Inflammatory macrophage treated with lipopolysaccharide for 1 hour (primary cell): ENCODE data around the gene NXPH4.

Source experiments
- DNase-seq, 2 donors: peaks; one replicate each; pipeline ENCODE4 v3.0.0-alpha.2; 2020 to 2022

Gene NXPH4

DNA sequence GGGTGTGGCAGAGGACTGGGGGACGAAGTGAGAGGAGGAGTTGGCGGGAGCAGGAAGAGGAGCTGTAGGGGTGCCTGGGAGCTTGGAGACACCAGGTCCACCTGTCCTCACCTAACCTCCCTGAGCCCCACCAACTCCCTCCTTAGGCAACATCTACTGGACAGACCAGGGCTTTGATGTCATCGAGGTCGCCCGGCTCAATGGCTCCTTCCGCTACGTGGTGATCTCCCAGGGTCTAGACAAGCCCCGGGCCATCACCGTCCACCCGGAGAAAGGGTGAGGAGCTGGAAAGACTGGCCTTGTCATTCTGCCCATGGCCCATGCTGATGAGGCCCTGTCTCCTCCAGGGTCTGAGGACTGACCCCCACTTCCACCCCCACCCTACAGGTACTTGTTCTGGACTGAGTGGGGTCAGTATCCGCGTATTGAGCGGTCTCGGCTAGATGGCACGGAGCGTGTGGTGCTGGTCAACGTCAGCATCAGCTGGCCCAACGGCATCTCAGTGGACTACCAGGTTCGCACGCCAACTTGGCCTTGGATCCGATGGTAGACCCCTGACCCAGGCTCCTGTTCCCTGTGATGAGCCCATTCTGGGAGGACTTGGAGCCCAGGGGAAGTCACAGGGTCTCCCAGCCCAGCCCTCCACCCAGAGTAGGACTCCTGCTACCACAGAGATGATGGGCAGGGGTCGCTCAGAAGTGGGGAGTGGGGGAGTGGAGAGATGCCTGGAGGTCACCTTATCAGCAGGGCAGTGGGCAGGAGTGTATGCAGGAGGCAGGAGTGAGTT, 32.5 kb upstream of the NXPH4 start:
- DNase-seq = no peak

DNA sequence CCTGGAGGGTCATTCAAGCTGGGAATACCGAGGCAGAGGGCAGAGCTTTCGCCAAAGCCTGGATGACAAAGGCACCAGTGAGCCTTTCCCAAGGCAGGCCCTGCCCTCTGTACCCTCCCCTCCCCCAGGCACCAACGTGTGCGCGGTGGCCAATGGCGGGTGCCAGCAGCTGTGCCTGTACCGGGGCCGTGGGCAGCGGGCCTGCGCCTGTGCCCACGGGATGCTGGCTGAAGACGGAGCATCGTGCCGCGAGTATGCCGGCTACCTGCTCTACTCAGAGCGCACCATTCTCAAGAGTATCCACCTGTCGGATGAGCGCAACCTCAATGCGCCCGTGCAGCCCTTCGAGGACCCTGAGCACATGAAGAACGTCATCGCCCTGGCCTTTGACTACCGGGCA, 31.2 kb upstream of the NXPH4 start:
- DNase-seq = no peak

DNA sequence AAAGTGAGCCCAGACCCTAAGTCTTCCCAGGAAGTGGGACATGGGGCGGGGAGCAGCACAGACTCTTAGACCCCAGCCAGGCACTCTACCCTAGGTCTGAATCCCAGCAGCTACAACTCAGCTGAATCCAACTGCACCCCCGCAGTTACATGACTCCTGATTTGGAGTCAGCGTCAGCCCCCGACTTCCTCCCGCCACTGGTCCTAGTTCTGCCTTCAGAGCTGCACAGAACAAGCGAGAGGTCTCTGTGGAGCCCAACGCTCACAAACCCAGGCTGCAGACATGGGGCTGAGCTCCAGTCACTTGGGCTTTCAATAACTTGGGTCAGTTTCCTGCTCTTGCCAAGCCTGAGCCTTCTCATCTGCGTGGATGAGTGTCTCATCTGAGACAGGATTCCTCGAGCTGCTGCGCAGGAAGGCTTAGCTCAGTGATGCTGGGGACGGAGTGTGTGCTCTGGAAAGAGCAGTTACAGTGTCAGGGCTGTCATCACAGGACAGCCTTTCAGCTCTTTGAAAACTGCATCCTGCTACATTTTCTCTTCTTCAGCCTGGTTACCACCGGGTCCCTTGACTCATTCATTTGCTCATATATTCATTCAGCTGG, 30.6 kb upstream of the NXPH4 start:
- DNase-seq = no peak

DNA sequence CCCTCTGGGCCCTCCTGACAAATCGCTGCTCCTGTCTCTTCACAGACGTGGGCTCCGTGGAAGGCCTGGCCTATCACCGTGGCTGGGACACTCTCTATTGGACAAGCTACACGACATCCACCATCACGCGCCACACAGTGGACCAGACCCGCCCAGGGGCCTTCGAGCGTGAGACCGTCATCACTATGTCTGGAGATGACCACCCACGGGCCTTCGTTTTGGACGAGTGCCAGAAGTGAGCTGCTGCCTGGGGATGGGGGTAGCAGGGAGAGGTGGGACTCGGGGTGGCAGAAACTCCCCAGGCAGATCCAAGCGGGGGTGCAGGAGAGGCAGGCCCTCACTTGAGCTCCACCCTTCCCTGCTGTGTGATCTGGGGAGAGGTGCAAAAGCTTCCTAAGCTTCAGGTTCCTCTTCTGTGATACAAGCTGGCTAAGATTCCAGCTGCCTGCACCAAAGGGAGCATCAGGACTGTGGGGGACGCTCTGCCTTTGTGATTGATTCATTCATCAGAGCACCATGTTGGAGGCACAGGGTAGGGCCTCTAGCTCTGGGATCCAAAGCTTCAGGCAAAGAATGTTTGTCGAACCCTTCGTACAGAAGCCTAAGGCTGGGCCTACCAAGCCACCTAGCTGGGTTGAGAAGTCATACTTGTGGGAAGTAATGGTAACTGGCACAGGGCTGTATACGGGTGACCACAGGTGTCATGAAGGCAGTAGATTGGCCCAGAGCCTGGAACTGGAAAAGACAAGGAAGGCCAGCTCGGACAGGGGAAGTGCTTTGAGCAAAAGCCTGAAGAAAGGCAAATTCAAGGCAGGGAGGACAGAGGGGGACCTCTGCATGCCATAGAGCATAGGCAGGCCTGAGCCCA, 29.1 kb upstream of the NXPH4 start:
- DNase-seq = no peak

DNA sequence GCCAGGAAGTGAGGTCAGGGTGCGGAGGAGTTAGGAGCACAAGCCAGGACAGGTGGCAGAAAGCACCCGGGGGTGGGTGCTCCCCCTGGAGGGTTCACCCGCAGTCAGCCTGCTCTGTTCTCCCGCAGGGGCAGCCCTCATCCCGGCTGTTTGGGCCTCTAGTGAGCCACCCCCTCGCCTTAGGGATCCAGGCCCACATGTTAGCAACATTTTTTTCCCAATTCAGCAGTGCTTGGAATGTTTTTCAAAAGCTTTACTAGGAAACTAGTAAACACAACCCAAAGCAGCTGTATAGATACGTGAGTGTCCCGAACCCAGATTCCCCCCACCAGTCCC, 28.5 kb upstream of the NXPH4 start:
- no peak for DNase-seq

DNA sequence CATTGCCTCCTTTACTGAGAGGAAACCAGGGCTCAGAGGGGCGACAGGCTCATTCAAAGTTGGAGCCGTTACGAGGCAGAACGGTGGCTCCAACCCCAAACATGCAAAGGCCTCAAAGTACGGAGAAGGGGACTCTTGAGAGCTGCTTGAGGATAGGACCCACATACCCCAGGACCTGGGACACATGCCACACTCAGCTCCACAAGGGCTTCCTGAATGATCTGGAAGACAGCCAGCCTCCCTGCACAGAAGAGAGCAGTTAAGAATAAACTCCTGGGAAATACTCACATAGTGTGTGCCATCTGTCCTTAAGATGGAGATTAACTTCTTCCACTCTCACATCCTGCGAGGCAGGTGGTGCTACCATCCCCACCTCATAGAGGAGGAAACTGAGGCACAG, 26.6 kb upstream of the NXPH4 start:
- no peak for DNase-seq

DNA sequence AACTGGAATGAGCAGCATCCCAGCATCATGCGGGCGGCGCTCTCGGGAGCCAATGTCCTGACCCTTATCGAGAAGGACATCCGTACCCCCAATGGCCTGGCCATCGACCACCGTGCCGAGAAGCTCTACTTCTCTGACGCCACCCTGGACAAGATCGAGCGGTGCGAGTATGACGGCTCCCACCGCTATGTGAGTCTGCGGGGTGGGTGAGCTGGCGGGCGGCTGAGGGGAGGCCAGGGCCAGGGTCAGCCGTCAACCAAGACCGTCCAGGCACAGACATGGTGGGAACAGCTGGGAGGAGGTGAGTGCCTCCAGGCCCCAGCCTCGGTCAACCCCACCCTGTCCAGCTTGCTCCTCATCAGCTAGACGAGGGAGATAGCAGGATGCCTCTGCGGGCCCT, 25.8 kb upstream of the NXPH4 start:
- no peak for DNase-seq

DNA sequence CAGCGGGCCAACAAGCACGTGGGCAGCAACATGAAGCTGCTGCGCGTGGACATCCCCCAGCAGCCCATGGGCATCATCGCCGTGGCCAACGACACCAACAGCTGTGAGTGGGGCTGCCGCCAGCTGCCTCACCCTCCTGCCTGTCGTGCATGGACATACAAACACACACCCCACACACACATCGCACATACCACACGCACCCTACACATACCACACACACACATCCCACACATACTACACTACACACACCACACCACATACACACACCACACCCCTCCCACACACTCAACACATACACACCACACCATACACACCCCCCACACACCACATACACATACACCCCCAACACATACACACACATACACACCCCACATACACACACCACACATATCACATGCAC, 25.2 kb upstream of the NXPH4 start:
- no peak for DNase-seq

DNA sequence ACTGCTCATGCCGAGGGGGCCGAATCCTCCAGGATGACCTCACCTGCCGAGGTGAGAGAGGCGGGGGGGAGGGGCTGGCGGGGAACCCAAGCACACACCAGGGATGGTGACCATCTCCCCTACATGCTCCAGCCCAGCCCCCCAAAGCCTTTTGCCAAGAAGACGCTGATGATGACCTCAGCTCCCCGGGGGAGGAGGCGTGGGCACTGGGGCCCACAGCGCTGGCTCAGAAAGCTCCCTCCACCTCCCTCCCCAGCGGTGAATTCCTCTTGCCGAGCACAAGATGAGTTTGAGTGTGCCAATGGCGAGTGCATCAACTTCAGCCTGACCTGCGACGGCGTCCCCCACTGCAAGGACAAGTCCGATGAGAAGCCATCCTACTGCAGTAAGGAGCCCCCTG, 23.7 kb upstream of the NXPH4 start:
- no peak for DNase-seq

DNA sequence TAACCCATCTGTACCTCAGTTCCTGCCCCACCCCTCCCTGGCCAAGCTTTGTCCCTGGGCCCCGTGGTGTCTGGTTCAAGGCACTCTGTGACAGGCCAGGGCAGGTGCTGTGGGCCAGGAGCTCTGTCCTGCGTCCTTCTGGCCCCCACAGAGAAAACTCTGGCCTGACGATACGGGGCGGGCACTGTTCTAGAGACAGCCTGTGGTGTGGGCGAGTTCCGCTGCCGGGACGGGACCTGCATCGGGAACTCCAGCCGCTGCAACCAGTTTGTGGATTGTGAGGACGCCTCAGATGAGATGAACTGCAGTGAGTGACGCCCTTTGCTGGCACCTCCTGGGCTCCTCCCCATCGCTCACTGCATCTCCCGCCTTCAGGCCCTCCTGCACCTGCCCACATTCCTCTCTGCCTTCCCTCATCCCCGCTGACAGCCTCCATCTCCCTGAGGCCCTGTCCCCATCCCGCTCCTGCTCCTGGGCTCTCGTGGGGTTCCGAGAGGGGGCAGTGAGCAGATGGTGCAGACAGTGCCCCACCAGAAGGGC, 22.8 kb upstream of the NXPH4 start:
- no peak for DNase-seq

DNA sequence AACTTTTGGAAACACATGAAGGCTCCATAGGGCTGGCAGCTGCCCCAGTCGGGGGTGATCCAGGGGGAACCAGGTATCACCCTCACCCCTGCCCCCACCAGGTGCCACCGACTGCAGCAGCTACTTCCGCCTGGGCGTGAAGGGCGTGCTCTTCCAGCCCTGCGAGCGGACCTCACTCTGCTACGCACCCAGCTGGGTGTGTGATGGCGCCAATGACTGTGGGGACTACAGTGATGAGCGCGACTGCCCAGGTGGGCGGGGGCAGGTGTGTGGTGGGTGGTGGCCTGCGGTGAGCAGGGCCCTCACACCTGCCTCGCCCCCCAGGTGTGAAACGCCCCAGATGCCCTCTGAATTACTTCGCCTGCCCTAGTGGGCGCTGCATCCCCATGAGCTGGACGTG, 22.3 kb upstream of the NXPH4 start:
- DNase-seq = no peak

DNA sequence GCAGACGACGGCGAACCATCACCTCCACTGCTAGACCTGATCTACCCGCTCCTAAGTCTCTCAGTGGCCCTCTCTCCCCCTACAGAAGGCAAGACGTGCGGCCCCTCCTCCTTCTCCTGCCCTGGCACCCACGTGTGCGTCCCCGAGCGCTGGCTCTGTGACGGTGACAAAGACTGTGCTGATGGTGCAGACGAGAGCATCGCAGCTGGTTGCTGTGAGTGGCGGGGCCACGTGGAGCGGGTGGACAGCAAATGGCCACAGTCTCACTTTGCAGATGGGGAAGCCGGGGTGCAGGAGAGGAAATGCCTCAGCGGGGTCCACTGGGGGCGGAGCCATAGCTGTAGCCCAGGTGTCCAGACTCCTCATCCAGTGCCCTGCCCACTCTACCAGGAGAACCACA, 21.4 kb upstream of the NXPH4 start:
- DNase-seq = no peak

DNA sequence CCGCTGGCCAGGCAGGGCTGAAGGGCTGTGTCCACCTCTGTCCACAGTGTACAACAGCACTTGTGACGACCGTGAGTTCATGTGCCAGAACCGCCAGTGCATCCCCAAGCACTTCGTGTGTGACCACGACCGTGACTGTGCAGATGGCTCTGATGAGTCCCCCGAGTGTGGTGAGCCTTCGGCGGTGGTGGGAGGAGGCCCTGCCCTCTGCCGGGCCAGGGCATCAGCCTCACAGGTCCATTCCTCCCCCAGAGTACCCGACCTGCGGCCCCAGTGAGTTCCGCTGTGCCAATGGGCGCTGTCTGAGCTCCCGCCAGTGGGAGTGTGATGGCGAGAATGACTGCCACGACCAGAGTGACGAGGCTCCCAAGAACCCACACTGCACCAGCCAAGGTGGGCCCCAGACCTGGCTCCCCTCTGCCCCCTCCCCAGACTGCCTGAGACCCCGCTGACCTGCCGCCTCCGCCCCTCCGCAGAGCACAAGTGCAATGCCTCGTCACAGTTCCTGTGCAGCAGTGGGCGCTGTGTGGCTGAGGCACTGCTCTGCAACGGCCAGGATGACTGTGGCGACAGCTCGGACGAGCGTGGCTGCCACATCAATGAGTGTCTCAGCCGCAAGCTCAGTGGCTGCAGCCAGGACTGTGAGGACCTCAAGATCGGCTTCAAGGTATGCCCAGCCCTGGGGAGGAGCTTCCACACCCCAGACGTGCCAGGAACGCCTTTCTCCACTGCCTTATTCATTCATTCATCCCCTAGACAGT, 20.8 kb upstream of the NXPH4 start:
- no peak for DNase-seq

DNA sequence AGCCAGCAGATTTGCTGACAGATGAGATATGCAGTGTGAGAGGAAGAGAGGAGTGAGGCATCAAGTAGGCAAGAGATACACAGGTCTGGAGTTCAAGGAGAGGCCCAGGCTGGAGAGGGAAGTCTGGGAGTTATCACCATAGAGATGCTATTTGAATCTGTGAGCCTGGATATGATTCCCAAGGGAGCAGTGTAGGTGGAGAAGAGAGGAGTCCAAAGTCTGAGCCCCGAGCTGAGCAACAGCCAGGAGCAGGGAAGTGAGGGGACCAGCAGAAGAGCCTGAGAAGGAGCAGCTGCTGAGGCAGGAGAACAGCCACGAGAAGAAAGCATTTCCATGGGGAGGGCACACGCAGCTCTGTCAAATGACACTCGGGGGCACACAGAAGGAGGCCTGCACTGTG, 20.2 kb upstream of the NXPH4 start:
- DNase-seq = no peak

DNA sequence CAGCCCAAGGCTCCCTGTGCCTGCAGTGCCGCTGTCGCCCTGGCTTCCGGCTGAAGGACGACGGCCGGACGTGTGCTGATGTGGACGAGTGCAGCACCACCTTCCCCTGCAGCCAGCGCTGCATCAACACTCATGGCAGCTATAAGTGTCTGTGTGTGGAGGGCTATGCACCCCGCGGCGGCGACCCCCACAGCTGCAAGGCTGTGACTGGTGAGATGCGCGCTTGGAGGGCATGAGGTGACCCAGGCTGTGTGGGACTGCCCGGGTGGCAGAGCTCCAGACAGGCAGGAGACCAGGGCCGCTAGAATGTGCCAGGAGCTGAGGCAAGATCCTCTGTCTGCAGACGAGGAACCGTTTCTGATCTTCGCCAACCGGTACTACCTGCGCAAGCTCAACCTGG, 19.6 kb upstream of the NXPH4 start:
- no peak for DNase-seq

DNA sequence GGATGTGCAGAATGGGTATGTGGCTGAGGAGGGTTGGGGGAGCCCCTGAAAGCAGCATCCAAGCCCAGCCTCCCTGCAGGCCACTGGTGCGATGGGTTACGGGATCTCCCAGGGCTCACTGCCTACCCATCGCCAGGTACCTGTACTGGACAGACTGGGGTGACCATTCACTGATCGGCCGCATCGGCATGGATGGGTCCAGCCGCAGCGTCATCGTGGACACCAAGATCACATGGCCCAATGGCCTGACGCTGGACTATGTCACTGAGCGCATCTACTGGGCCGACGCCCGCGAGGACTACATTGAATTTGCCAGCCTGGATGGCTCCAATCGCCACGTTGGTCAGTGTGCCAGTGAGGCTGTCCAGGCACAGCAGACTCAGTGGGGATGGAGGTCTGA, 18.3 kb upstream of the NXPH4 start:
- DNase-seq = no peak

DNA sequence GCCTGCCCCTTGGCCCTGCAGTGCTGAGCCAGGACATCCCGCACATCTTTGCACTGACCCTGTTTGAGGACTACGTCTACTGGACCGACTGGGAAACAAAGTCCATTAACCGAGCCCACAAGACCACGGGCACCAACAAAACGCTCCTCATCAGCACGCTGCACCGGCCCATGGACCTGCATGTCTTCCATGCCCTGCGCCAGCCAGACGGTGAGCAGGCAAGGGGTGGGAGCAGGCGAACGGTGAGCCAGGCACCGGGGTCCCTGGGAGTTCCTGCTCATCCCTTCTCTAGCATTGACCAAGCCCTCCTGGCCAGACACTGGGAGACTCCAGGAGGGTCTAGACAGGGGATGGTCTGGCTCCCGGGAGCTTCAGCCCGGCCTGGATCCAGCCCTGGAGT, 17.4 kb upstream of the NXPH4 start:
- no peak for DNase-seq

DNA sequence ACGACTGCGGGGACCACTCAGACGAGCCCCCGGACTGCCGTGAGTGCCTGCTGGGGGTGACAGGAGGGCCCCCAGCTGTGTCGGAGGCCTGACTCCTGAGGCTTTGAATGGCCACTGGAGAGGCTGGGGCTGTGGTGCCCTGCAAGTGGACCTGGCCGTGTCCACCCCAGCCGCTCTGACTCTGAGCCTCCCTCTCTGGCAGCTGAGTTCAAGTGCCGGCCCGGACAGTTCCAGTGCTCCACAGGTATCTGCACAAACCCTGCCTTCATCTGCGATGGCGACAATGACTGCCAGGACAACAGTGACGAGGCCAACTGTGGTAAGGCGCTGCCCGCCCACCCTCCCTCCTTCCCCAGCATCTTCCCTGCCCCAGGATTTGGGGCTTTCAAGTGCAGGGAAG, 16.1 kb upstream of the NXPH4 start:
- DNase-seq = no peak

DNA sequence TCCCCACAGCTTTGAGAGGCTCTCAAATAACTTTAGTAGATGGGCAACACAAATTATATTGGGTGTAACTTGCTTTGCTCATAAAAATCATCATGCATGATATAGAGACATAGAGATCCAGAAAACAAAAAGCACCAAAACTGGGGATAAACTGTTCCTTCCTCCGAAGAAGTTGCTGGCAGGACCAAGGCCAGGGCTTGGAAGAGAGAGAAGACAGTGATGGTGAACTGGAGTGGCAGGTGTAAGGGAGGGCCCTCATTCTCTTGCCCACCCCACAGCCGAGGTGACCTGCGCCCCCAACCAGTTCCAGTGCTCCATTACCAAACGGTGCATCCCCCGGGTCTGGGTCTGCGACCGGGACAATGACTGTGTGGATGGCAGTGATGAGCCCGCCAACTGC, 15.4 kb upstream of the NXPH4 start:
- no peak for DNase-seq

DNA sequence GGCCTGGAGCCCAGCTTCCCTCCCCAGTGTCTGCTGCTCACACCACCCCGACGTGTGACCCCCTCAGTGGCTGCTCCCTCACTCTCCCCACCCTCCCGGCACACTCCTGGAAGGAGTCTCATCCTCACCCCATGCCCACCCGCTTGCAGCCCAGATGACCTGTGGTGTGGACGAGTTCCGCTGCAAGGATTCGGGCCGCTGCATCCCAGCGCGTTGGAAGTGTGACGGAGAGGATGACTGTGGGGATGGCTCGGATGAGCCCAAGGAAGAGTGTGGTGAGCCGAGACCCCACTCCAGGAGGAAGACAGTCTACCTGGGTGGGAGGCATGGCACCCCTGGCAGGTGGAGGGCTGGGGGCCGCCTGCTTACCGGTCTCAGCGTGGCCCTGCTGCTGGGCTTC, 15.0 kb upstream of the NXPH4 start:
- no peak for DNase-seq

DNA sequence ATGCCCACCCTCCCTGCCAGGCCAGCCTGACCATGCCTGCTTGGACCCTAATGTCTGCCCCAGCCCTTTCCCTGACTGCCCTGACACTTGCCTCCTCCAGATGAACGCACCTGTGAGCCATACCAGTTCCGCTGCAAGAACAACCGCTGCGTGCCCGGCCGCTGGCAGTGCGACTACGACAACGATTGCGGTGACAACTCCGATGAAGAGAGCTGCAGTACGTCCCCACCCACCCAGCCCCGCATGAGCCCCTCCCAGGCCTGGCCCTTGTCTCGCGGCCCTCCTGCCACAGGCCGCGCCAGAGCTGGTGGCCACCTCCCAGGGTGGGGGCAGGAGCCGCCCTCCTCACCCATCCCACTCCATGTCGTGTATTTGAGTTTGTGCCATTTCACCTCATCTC, 14.3 kb upstream of the NXPH4 start:
- DNase-seq = no peak

DNA sequence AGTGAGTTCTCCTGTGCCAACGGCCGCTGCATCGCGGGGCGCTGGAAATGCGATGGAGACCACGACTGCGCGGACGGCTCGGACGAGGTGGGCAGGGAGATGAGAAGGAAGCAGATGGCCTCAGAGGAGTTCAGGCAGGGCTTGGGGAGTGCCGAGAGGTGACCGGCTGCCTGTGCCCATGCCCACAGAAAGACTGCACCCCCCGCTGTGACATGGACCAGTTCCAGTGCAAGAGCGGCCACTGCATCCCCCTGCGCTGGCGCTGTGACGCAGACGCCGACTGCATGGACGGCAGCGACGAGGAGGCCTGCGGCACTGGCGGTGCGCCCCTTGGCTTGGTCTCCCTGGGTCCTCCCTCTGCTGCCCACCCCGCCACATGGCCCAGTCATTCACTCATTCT, 13.4 kb upstream of the NXPH4 start:
- DNase-seq = no peak

DNA sequence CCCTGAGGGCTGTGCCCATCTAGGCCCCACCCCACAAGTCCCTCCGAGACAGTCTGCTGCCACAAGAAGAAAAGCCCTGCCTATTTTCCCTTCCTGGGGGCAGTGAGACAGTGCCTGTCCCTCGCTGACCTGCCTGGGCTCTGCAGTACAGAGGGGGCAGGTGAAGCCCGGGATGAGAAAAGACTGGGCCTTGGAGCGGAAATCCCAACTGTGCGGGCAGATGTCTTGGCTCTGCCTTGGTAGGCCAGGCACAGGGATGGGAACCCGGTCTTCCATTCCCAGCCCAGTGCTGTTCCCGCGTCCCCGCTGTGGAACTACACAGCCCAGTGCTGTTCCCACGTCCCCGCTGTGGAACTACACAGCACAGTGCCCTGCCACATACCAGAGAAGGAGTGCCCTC, 12.8 kb upstream of the NXPH4 start:
- no peak for DNase-seq
